HFF-Myc (cell line): ENCODE measurements around the gene CLEC18C.
"Not testable (repeated sequence)": the region's sequence is repeated elsewhere in the genome, so short reads cannot be mapped to it uniquely, and the experiment has no call there.

Experiments used
- DNase-seq: peaks from one replicate; pipeline ENCODE4 v3.0.0-alpha.2; 2011; ENCODE audit warnings: low read depth; ENCODE audit errors: extremely low read depth
- H3K4me3 ChIP-seq: replicated peaks from 2 replicates; pipeline ENCODE4 v1.5.1; 2011; ENCODE audit warnings: low read depth, mild to moderate bottlenecking, control low read depth, low read length

CLEC18C gene

GRCh38 chr16:70222574-70222973 is 49.0 kb downstream of the CLEC18C start:
- H3K4me3 ChIP-seq, DNase-seq: not testable (repeated sequence)

- DNase-seq, H3K4me3 ChIP-seq: not testable (repeated sequence)
Measured at GRCh38 chr16:70223216-70223615, 49.6 kb downstream of the CLEC18C start.

- DNase-seq, H3K4me3 ChIP-seq: not testable (repeated sequence)
Measured at GRCh38 chr16:70223971-70224513, 50.5 kb downstream of the CLEC18C start.

- H3K4me3 ChIP-seq, DNase-seq: not testable (repeated sequence)
Measured at GRCh38 chr16:70224645-70225044, 51.1 kb downstream of the CLEC18C start.

- not testable (repeated sequence) for DNase-seq, H3K4me3 ChIP-seq
Measured at GRCh38 chr16:70225430-70225829, 51.8 kb downstream of the CLEC18C start.

GRCh38 chr16:70226024-70226423 is 52.4 kb downstream of the CLEC18C start:
- not testable (repeated sequence) for H3K4me3 ChIP-seq, DNase-seq

GRCh38 chr16:70231831-70232230 is 58.2 kb downstream of the CLEC18C start:
- H3K4me3 ChIP-seq, DNase-seq: not testable (repeated sequence)
